Measurements from ENCODE around the gene ENPP7.

ENPP7 gene

DNA sequence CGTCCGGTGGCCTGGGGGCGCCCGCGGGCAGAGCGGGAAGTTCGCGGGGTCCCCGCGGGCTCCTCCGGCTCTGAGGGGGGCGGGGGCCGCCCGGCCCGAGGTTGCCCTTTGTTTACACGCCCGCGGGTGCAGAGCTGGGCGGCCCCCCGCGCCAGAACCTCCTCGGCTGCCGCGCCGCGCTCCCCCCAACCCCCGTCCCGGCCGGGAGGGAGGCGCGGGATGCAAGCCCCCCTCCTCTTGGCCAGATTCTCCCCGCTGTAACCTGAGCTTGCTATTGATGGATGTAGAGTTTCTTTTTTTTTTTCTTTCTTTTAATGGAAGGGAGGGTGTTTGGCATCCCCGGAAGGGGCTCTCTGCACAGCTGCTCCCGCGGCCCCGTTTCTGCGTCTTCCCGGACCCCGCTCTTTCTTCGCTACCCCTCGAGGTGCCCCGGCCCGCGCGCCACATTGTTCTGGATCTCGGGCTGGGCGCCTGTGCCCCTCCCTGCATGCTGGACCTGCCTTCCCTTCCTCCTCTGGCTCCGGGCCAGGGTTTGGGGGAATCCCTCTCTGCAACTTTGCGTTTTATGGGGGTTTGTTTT is 47.9 kb downstream of the ENPP7 start:
- no peak for DNase-seq (ENCODE audit: low read depth)

DNA sequence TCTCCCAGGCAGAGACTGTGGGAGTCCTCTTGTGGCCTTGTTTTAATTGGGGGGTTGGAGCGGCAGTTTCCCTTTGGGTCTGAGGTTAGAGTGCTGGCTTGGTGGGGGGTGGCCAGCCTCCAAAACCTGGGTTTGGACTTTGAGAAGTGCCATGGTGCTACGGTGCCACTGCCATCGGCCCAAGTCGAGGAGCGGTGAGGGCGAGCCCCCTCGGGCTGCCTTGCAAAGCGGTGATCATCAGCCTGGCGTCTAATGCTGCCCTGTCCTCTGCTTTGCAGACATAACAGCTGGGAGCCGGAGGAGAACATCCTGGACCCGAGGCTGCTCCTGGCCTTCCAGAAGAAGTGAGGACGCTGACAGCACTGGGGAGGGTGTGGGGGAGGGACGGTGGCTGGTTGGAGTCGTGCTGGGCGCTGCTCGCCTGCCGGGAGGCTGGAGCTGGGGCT is 48.4 kb downstream of the ENPP7 start:
- no peak for DNase-seq (ENCODE audit: low read depth)

DNA sequence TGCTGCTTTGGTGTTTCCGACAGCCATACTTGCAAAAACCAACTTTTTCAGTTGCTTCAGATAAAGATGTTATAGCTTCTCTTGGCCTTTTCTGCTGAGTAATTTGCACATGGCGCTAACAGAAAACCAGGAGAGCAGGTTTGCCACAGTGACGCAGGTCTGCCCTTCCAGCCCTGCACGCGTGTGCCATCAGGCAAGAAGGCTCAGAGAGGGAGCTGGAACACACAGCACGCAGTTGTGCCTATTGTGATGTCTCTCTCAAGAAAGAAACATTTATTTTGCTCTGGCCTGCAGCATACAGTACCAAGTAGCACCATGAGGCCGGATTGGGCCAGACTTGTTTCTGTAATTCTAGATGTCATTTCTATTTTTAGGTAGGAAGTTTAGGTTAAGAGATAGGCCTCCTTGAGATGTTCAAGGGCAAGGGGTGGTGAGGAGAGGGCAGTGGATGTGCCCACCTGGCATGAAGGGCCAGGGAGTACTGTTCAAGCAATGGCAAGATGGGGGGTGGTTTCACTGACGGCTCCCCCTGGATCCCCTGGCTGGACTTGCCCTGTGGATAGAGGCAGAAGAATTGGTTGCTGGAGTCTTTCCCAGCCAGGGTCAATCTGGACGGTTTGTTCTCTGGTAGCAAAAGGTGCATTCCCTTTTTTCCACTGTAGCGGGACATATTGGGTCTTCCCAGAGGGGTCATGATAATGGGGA is 49.1 kb downstream of the ENPP7 start:
- no peak for DNase-seq (ENCODE audit: low read depth)

DNA sequence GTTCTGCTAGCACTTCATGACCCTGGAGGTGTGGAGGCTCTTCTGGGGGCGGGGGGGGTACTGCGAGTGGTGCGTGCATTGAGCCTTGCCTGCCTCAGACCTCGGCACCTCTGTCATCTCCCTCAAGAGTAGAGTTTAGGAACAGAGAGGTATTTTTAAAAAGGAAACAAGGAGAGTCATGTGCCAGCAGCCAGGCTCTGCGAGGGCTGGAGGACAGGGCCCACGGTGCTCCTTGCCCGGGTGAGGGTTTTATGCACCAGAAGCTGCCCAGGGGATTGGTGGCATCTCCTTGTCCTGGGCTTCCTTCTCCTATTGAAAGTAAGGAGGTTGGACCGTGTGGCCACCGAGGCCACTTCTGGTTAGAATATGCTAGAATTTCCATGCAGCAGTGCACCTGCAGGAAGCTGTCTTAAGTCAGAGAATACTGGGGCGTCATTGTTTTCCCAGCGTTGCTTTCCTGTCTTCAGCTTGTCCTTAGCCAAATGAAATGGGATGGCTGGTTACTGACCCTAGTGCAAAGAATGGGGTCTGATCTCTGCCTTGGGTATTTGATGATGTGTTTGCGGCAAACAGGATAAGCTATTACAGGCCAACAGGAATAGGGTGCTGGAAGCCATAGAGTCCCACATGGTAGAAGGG is 50.4 kb downstream of the ENPP7 start:
- no peak for DNase-seq (ENCODE audit: low read depth)

DNA sequence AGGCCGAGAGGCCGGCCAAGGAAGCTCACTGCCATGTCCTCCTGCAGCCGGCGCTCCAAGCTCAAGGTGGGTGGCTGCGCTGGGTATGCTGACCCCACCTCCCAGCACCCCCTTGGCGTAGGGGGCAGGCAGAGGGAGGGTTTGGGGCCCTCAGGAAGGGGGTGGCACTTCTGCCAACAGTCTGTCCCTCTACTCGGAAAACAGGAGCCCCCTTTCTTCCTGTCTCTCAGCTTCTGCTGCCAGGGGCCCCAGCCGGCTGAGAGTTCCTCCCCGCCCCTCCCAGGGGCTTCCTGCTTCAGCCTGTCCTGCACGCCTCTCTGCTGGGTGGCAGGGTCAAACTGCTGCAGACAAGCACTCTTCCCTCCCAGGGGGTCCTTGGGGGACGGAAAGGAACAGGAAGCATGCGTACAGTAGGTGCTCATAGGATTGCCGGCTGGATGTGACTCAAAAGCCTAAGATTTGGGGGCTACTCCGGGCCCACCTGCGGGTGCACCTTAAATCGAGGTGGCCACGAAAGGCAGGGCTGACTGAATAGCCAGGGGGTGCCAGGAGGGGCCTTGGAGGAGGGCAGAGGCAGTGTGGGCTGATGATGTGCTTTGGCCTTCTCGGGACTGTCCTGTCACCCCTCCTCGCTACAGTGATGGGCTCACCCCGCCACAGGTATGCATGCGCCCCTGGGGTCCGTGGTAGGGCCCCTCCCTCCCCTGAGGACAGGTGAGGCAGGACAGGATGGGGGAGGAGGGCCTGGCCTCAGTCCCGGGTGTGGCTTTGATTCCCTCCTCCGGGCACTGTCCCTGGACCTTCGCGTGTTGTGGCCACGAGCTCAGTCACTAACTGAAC is 51.2 kb downstream of the ENPP7 start:
- DNase-seq (ENCODE audit: low read depth): no peak

DNA sequence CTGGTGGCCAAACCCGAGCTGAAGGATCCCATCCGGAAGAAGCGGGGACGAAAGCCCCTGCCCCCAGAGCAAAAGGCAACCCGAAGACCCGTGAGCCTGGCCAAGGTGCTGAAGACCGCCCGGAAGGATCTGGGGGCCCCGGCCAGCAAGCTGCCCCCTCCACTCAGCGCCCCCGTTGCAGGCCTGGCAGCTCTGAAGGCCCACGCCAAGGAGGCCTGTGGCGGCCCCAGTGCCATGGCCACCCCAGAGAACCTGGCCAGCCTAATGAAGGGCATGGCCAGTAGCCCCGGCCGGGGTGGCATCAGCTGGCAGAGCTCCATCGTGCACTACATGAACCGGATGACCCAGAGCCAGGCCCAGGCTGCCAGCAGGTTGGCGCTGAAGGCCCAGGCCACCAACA is 53.1 kb downstream of the ENPP7 start:
- no peak for DNase-seq (ENCODE audit: low read depth)

DNA sequence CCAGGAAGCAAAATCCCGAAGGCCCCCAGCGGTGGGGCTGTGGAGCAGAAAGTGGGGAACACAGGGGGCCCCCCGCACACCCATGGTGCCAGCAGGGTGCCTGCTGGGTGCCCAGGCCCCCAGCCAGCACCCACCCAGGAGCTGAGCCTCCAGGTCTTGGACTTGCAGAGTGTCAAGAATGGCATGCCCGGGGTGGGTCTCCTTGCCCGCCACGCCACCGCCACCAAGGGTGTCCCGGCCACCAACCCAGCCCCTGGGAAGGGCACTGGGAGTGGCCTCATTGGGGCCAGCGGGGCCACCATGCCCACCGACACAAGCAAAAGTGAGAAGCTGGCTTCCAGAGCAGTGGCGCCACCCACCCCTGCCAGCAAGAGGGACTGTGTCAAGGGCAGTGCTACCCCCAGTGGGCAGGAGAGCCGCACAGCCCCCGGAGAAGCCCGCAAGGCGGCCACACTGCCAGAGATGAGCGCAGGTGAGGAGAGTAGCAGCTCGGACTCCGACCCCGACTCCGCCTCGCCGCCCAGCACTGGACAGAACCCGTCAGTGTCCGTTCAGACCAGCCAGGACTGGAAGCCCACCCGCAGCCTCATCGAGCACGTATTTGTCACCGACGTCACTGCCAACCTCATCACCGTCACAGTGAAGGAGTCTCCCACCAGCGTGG is 53.7 kb downstream of the ENPP7 start:
- DNase-seq (ENCODE audit: low read depth): no peak

DNA sequence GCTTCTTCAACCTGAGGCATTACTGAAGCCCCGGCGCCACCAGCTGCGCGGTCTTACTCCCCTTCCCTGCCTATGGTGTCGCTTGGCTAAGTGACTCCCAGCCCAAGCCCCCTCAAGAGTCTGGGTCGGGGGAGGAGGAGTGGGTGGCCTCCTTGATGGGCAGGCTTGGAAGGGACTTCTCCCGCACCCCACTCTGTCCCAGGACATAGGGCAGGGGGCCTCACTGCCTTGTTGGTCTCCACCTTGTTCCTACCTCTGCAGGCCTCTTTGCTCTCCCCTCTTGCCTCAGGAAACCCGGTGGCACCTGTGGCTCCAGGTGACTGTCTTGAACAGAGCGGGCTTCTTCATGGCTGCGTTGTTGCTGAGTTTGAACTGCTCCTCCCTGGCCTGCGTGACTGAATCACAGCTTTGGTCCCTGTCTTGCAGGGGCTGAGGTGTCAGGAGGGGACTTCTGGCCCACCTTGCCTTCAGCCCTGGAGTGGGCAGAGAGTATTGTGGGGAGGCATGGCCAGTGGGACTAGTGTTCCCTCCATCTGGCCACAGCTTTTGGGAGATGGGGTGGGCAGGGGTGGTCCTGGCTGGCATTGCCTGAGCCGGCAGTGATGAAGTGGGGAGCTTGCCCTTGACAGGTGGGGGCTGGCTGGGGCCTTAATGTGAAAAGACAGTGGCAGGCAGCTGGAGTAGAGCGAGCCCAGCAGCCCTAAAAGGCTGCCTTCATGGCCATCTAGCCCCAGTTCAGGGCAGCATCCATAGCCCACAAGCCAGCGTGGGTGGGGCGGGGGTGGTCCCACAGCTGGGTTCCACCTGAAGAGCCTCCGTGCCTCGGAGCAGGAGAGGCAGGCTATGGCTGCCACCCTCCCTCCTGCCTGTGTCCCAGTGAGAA is 54.5 kb downstream of the ENPP7 start:
- no peak for DNase-seq (ENCODE audit: low read depth)

DNA sequence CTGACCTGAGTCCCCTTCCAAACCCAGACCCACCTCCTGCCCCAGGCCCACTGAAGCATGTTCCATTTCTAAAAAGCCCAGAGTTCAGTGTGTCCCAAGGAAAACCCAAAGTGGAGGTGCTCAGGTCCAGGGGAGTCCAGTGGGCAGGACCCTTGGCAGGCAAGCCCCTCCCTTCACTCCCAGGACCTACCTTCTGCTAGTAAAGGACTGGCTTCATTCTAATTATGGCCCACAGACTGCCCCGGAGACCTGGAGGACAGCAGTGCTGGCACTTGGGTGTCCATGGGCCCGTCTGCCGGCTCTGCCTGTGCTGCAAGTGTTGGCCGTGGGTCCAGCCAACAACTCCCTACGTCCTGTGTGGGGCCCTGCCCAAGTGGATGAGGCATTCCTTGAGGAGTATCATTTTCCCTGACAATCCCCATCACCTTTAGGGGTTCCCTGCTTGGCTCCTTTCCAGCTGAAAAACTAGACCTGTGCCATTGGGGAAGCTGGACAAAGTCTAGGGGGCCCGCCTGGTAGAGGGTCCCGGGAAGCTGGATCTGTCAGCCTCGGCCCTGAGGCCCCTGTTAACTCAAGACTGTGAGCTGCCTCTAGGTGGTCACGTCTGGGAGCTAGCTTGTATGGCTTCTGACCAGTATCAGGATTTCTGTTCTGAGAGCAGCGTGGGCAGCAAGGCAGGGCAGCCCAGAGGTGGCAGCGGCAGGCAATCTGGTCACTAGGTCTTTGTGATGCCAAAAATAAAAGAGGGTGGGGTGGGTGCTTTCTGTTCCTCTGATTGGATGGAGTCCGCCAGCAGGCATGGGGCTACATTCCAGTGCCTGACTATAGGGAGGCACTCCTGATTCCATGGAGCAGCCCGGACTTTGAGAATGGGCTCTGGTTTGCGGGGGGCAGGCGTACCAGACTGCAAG is 55.4 kb downstream of the ENPP7 start:
- DNase-seq (ENCODE audit: low read depth): no peak

DNA sequence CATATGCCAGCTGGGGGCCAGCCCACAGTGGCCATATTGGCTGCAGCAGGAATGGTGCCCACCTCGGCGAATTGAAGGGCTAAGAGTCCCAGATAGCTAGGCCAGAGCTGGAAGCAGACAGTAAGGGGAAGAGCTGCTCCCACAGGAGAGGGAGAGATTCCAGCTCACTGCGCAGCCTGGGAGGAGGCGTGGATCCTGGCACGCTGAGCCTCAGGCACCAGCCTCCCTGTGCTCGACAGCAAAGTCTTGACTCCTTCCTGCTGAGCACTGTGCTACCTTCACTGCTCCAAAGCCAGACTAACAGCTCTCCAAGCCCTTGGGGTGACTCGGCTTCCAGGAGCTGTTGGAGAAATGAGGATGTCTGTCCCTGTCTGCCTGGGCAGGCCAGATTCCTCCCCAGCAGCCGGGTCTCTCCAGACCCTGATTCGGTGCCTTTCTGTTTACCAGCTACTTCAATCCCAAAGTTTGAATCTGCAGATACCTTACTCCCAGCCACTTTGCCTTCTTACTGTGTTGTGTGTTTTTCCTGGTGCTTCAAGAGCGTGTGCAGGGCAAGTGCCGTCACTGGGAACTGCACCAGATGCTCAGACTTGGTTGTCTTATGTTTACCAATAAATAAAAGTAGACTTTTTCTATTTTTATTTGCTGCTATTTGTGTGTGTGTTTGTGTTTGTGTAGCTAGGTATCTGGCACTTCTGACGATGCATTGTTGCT is 56.3 kb downstream of the ENPP7 start:
- DNase-seq (ENCODE audit: low read depth): no peak

DNA sequence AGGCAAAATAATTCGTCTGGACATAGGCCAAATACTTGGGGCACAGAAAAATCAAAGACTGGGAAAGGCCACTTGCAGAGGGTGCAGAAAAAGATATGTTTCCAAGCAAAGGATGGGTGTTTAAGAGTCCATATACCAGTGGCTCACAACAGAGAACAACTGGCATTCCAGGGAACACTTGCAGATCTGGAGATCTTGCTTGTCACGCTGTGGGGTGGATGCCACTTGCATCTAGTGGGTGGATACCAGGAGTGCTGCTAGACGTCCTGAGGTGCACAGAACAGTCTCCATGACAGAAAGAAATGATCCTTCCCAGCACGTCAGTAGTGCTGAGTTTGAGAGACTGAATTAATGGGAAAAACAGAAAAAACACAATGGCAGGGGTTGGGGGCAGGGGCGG is 57.7 kb downstream of the ENPP7 start:
- no peak for DNase-seq (ENCODE audit: low read depth)

DNA sequence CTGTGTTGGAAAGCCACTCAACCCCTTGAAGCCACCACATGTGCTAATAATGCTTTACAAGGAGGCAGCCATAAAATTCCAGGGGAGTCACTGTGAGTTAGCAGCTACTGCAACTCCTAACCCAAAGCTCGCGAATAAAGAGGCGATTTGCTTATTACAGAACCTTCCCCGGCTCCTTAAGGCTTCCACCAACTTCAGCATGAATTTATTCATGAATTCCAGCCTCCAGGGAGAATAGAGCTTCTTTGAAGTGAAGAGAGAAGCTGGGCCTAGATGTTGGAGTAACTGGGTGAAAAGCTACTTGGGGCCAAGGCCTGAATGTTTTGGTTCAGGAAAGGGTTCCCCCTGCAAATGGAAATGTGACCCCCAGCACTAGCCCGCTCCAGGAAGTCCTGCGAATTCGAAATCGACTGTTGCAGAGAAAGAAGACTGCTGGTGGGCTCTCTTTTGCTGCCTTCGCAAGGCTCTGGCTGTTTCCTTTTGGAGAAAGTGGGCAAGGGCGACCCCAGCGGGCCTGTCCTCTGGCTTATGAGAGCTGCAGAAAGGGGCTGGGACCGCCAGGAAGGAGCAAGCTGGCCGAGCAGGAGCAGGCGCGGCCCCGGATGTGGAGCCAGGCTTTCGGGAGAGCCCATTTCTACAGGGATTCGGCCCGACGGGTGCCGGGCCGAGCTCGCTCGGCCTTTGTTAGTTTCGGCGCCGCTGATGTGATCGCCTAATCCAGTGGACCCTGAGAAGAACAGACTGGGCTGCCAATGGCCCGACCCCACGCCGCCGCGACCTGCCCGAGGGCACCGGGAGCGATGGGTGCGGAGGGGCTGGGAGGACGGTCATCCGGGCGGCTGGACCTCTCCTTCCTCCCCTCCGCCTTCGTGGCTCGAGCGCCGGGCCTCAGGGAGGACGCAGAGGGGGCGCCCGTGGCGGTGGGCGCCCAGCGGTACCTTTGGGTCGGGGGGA is 58.5 kb downstream of the ENPP7 start:
- DNase-seq (ENCODE audit: low read depth): no peak

DNA sequence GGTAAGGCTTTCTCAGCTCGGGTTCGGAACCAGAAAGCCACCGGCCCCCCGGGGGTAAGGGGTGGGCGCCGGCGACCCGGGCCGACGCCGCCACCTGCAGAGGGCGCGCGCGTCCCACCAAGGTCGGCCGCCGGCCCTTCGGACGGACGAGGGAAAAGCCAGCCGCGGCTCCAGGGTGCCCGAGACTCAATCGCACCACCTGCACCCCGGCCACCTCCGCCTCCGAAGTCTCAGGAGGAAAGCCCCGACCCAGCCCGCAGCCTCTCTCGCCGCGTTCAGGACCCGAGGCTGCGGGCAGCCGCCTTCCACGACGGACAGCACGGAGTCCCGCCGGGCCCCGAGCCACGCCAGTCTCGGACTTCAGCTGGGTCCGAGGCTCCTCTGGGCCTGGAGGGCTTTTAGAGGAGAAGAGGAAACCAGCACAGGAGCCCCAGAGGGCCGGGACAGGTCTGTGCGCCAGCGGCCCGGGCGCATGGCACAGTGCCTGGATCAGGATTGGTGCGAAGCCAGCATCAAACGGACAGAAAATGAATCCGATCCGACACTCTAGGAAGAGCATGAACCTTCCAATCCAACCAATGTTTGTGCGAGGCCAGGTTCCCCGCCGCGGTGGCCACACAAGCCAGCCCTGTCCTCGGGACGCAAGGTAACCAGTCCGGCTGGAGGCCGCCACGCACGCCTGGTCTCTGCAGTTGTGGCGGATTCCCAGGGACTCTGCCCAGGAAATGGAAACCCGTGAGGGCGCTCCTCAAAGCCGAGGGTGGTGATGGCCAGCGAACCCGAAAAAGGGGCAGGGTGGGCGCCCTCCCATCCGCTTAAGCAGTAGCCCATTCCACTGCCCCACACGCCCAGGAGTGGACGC is 59.4 kb downstream of the ENPP7 start:
- DNase-seq (ENCODE audit: low read depth): no peak

DNA sequence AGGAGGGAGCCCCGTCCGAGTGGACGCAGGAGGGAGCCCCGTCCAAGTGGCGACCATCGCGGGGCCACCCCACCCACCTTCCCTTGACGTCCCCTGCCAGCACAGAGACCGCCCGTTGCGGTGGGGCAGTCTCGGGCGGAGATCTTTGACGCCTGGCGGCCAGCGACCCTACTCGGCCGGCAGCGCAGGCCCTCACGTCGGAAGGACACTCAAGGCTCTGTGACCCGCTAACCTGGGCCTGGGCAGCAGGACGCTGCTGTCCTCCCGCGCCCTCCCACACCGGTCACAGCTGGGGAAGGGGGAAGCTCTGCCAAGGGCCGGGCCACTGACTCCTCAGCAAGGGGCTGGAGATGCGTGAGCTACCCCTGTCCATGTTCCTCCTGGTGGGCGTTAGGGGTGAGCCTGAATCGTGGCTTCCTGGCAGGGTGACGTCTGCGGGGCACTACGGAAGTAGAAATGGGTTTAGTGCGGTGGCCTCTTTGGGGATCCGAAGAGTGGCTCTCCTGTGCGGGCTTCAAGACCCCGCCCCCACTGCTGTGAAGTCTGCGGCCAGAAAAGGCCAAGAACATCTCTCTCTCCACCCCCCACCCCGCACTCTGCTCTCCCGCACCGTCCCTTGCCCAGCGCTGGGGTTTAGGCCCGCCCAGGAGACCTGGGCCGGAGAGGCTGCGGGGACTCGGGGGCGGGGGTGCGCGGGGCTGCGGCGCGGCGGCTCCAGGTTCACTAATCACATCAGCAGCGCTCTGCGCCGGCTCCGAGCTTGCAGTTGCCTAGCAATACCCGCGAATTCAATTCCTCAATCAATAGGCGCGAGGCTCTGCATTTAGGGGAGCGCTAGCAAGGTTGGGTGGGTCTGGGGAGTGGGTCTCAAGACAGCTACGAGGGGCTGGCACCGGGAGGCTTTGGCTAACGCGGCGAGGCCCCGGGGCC is 60.3 kb downstream of the ENPP7 start:
- no peak for DNase-seq (ENCODE audit: low read depth)

DNA sequence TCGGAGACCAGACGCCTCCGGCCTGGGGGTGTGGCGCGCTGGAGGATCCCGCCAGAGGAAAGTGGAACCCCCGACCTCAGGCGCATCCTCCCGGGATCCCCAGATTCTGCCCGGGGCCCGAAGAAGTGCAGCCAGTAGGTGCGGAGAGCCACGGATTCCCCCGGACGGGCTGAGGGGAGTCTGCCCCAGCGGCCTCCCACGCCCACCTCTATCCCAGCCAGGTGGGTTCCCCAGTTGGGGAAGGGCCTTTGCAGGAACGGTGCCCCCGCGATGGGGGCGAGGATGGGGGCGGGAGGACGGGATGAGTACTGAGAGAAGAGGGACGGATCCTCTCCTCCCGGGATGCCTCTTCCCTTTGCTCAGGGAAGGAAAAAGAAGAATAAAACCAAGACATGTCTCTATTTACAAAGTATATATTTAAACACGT is 61.0 kb downstream of the ENPP7 start:
- no peak for DNase-seq (ENCODE audit: low read depth)
